HepG2 (cell line): ENCODE results near the gene TAF7. TPM values are rescaled to one million over a fixed set of nuclear protein-coding genes. Genes with fewer than 3 reads are reported as not detected.

ENCODE experiments used
- ELF1 ChIP-seq: sonication (generic); formaldehyde crosslinking; IDR thresholded peaks from 2 replicates; pipeline ENCODE4 v1.4.0; 2020; ENCODE audit warnings: missing genetic modification reagents
- ERF ChIP-seq: IDR thresholded peaks from 2 replicates; pipeline ENCODE4 v1.6.1; 2018; ENCODE audit warnings: missing biosample characterization, missing genetic modification reagents
- GABPA ChIP-seq, 2 experiments: IDR thresholded peaks; 2 replicates each; pipeline ENCODE4 v1.6.1; 2011 to 2016; ENCODE audit warnings: low read depth in 2 of 2, low read length in 1 of 2, missing biosample characterization in 1 of 2, missing genetic modification characterization in 1 of 2
- JUND ChIP-seq: sonication (generic); formaldehyde crosslinking; IDR thresholded peaks from 2 replicates; pipeline ENCODE4 v1.8.0; 2022; ENCODE audit warnings: mild to moderate bottlenecking, missing genetic modification reagents
- MAZ ChIP-seq, 2 experiments: sonication (generic) in 1 of 2; formaldehyde crosslinking in 1 of 2; IDR thresholded peaks; 2 replicates each; pipeline versions ENCODE4 v1.5.0 to v1.6.1; 2012 to 2020; ENCODE audit warnings: low read depth in 2 of 2, mild to moderate bottlenecking in 2 of 2, borderline replicate concordance in 1 of 2, improper control_type of control experiment in 1 of 2, low read length in 1 of 2, missing genetic modification reagents in 1 of 2, moderate library complexity in 1 of 2
- MYNN ChIP-seq: sonication (generic); formaldehyde crosslinking; IDR thresholded peaks from 2 replicates; pipeline ENCODE4 v1.4.0; 2020; ENCODE audit warnings: mild to moderate bottlenecking, low read depth, missing genetic modification reagents
- SCMH1 ChIP-seq: sonication (generic); formaldehyde crosslinking; IDR thresholded peaks from 2 replicates; pipeline ENCODE4 v1.9.0; 2021; ENCODE audit warnings: missing genetic modification reagents, mild to moderate bottlenecking, borderline replicate concordance
- SP2 ChIP-seq: sonication (generic); formaldehyde crosslinking; IDR thresholded peaks from 2 replicates; pipeline ENCODE4 v1.5.1; 2020; ENCODE audit warnings: mild to moderate bottlenecking, missing genetic modification reagents
- USF2 ChIP-seq, 2 experiments: sonication (generic) in 1 of 2; formaldehyde crosslinking in 1 of 2; IDR thresholded peaks; 2 replicates each; pipeline versions ENCODE4 v1.5.1 to v1.6.1; 2011 to 2020; ENCODE audit warnings: borderline replicate concordance in 1 of 2, low read depth in 1 of 2, low read length in 1 of 2, mild to moderate bottlenecking in 1 of 2, missing genetic modification reagents in 1 of 2, moderate library complexity in 1 of 2
- ZBTB44 ChIP-seq: sonication (generic); formaldehyde crosslinking; IDR thresholded peaks from 2 replicates; pipeline ENCODE4 v1.4.0; 2020; ENCODE audit warnings: missing genetic modification reagents
- ZFP36 ChIP-seq: fragments of 150-350 bp; IDR thresholded peaks from 2 replicates; pipeline ENCODE4 v1.6.1; 2018; ENCODE audit warnings: borderline replicate concordance, low read length, low read depth; ENCODE audit not compliant: partially characterized antibody
- ZNF318 ChIP-seq: sonication (generic); formaldehyde crosslinking; IDR thresholded peaks from 2 replicates; pipeline ENCODE4 v1.4.0; 2020; ENCODE audit warnings: mild to moderate bottlenecking, missing genetic modification reagents
- ZNF329 ChIP-seq: sonication (generic); formaldehyde crosslinking; IDR thresholded peaks from 2 replicates; pipeline ENCODE4 v1.9.0; 2021; ENCODE audit warnings: low read depth, mild to moderate bottlenecking, missing genetic modification reagents
- ZNF709 ChIP-seq: sonication (generic); formaldehyde crosslinking; IDR thresholded peaks from 2 replicates; pipeline ENCODE4 v1.5.0; 2020; ENCODE audit warnings: mild to moderate bottlenecking, missing genetic modification reagents
- ZNF788 ChIP-seq: sonication (generic); formaldehyde crosslinking; IDR thresholded peaks from 2 replicates; pipeline ENCODE4 v1.5.0; 2020; ENCODE audit warnings: mild to moderate bottlenecking, missing genetic modification reagents, borderline replicate concordance
- polyA plus RNA-seq, 8 experiments: library from polyadenylated mRNA; depleted of rRNA in 3 of 8; stranded (reverse) in 7 of 8; unstranded in 1 of 8; fragments of >200 nt; fragmentation: Illumina TruSeq in 4 of 8; extraction: Trizol in 4 of 8; gene quantifications; 2 replicates each; pipeline versions ENCODE4 v1.2.1 to v1.2.3, GENCODE V29; 2011 to 2016; ENCODE audit warnings: low read depth in 4 of 8, missing spikeins in 1 of 8, mixed read lengths in 1 of 8; ENCODE audit not compliant: insufficient read depth in 1 of 8
- total RNA-seq, 5 experiments: library from RNA; depleted of rRNA; stranded (reverse); fragments of >200 nt; fragmentation: Illumina TruSeq; extraction: Trizol; gene quantifications; 2 replicates each; pipeline ENCODE4 v1.2.3, GENCODE V29; 2016; ENCODE audit warnings: low read depth in 1 of 5

Gene TAF7
- total and polyA plus RNA-seq, 2 of the 13 experiments (the other 11 are each of a cell fraction or from before 2014, with no cell fraction given): 41.6 to 61.5 TPM

GRCh38 chr5:141349917-141350619 is 29.5 kb upstream of the TAF7 start, which contains the start of gene PCDHGB1 (continued):
- no peak for TF ChIP-seq MYNN (CRISPR knock-in tag)
- TF ChIP-seq JUND (CRISPR knock-in tag): no peak
- no peak for TF ChIP-seq ZNF318 (CRISPR knock-in tag)
- TF ChIP-seq ERF (CRISPR knock-in tag): peak; percentile 44; the same call in 1 of the 2 replicates
- TF ChIP-seq ZNF788 (CRISPR knock-in tag): 0 out of 2 replicates have a peak, but pooled peaks have one; percentile 23
- no peak for TF ChIP-seq USF2 (IDR thresholded peaks at IDR 0.05; ENCODE audit: low read depth, low read length)
- TF ChIP-seq USF2 (CRISPR knock-in tag; IDR thresholded peaks at IDR 0.05; ENCODE audit: borderline replicate concordance): no peak
- TF ChIP-seq ZBTB44: no peak
- no peak for TF ChIP-seq ZFP36
- peak; percentile 48; the same call in 1 of the 2 replicates for TF ChIP-seq ELF1 (CRISPR knock-in tag)
- TF ChIP-seq ZNF329 (CRISPR knock-in tag): no peak
- TF ChIP-seq SCMH1 (CRISPR knock-in tag): no peak
- no peak for TF ChIP-seq GABPA (IDR thresholded peaks at IDR 0.05; ENCODE audit: low read depth, low read length)
- TF ChIP-seq GABPA (CRISPR knock-in tag; IDR thresholded peaks at IDR 0.05; ENCODE audit: low read depth): peak; percentile 74
- TF ChIP-seq ZNF709 (CRISPR knock-in tag): no peak
- TF ChIP-seq SP2 (CRISPR knock-in tag): no peak
- no peak for TF ChIP-seq MAZ (IDR thresholded peaks at IDR 0.05; ENCODE audit: borderline replicate concordance, low read depth, low read length)
- no peak for TF ChIP-seq MAZ (CRISPR knock-in tag; IDR thresholded peaks at IDR 0.05; ENCODE audit: low read depth)
